WERI-Rb-1 (cell line): Measurements from ENCODE around the gene CFAP251.

ENCODE experiments used
- DNase-seq: peaks from one replicate; pipeline ENCODE4 v3.0.0-alpha.2; 2020
- H3K27ac ChIP-seq: fragments of 250-450 bp; sonication (Bioruptor Pico); 2 replicates; pipeline ENCODE4 v1.5.1; 2020; ENCODE audit warnings: mild to moderate bottlenecking, moderate library complexity
- H3K27me3 ChIP-seq: fragments of 250-450 bp; sonication (Bioruptor Pico); 2 replicates; pipeline ENCODE4 v1.5.1; 2021; ENCODE audit warnings: mild to moderate bottlenecking, low read depth, moderate library complexity; ENCODE audit not compliant: insufficient read depth, severe bottlenecking
- H3K36me3 ChIP-seq: fragments of 250-450 bp; sonication (Bioruptor Pico); 2 replicates; pipeline ENCODE4 v1.5.1; 2020; ENCODE audit warnings: mild to moderate bottlenecking, moderate library complexity
- H3K4me3 ChIP-seq: 2 replicates; pipeline ENCODE4 v1.5.1; 2011; ENCODE audit warnings: low read depth, mild to moderate bottlenecking, control low read depth, low read length
- H3K9me3 ChIP-seq: fragments of 250-450 bp; sonication (Bioruptor Pico); 2 replicates; pipeline ENCODE4 v1.5.1; 2021; ENCODE audit warnings: mild to moderate bottlenecking, moderate library complexity; ENCODE audit not compliant: severe bottlenecking
- TF ChIP-seq, protein P1 (sequence below): IDR thresholded peaks from 2 replicates; pipeline ENCODE4 v1.5.1; 2011; ENCODE audit warnings: low read depth, mild to moderate bottlenecking, control low read depth, inconsistent platforms, low read length

The CFAP251 gene

DNA sequence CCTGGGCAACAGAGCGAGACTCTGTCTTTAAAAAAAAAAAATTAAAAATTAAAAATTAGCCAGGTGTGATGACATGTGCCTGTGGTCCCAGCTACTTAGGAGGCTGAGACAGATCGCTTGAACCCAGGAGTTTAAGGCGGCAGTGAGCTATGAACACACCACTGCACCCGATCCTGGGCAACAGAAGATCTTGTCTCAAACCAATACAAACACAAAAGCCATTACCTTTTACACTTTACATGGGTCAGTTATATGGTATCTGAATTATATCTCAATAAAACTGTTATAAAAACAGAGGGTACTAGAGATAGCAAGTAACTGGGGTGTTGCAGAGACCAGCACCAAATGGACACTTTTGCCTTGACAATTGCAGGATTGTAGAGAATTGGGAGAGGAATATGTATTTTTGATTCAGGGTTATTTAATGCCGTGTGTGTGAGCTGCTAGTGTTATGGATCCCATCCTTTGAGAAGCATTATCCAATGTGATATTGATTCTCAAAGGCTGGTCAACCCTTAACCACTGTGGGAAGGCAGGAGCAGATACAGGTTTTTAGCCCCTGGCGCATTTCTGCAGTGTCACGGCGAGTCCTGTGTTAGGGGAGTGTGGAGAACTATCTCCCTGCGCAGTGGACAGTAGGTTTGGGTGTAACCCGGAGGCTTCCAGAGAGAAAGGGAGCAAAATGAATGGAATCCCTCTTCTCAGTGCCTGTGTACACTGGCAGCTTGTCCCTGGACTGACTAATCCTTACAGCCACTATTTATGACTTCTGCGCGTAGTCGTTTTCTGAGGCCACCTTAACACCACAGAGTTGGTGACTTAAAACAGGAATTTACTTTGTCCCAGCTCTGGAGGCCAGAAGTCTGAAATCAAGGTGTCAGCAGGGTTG lies 25.5 kb upstream of the CFAP251 start:
- Histone ChIP-seq H3K4me3 (no peak overlapping the region), H3K27me3 (no peaks in the 10 kb centered on the region), H3K9me3 (no peaks in the 10 kb centered on the region), H3K27ac (no peak overlapping the region), H3K36me3 (peaks cover 26% of the 10 kb centered on the region)
- TF ChIP-seq, protein P1, sequence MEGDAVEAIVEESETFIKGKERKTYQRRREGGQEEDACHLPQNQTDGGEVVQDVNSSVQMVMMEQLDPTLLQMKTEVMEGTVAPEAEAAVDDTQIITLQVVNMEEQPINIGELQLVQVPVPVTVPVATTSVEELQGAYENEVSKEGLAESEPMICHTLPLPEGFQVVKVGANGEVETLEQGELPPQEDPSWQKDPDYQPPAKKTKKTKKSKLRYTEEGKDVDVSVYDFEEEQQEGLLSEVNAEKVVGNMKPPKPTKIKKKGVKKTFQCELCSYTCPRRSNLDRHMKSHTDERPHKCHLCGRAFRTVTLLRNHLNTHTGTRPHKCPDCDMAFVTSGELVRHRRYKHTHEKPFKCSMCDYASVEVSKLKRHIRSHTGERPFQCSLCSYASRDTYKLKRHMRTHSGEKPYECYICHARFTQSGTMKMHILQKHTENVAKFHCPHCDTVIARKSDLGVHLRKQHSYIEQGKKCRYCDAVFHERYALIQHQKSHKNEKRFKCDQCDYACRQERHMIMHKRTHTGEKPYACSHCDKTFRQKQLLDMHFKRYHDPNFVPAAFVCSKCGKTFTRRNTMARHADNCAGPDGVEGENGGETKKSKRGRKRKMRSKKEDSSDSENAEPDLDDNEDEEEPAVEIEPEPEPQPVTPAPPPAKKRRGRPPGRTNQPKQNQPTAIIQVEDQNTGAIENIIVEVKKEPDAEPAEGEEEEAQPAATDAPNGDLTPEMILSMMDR, result no peak
- no peak for DNase-seq

DNA sequence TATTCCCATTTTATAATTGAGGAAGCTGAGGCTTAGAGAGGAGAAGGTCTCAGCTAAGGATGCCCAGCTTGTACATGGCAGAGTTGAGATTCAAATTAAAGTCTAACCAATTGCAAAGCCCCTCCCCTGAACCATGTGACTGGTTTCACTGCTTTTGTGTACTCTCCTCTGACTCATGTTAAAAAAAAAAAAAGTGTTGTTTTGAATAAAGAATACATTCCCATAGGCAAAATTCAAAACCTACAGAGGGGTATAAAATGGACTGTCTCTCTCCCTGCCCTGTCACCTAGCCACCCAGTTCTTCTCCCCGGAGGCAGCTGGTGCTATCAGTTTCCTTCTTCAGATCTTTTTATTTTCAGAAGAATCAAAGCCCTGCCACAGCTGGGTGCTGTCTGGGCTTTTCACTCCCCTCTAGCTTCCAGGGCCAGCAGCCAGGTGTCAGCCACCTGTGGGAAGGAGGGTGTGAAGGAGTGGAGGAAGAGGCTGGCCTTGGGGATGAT lies 24.4 kb upstream of the CFAP251 start:
- TF ChIP-seq, protein P1, result no peak
- Histone ChIP-seq H3K36me3 (peaks cover 29% of the 10 kb centered on the region), H3K27ac (no peak overlapping the region), H3K4me3 (no peak overlapping the region), H3K27me3 (no peaks in the 10 kb centered on the region), H3K9me3 (no peaks in the 10 kb centered on the region)
- DNase-seq, result no peak

DNA sequence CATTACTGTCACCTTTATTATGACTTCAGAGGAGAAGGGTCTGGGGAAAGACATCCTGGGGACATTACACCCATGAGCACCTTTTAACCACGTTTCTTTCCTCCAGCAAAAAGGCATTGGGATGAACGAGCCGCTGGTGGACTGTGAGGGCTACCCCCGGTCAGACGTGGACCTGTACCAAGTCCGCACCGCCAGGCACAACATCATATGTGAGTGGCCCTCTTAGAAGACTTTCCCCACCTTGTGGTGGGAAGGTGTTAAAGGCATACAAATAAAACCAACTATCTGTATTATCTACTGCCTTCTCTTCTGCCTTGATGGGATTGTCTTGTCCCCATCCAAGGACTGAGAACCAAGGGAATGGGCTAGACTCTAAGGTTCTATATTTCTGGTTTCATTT lies 23.8 kb upstream of the CFAP251 start:
- Histone ChIP-seq H3K9me3 (no peaks in the 10 kb centered on the region), H3K27me3 (no peaks in the 10 kb centered on the region), H3K4me3 (no peak overlapping the region), H3K27ac (no peak overlapping the region), H3K36me3 (peaks cover 35% of the 10 kb centered on the region)
- DNase-seq, result peak; percentile 55
- TF ChIP-seq, protein P1, result peak; percentile 52

DNA sequence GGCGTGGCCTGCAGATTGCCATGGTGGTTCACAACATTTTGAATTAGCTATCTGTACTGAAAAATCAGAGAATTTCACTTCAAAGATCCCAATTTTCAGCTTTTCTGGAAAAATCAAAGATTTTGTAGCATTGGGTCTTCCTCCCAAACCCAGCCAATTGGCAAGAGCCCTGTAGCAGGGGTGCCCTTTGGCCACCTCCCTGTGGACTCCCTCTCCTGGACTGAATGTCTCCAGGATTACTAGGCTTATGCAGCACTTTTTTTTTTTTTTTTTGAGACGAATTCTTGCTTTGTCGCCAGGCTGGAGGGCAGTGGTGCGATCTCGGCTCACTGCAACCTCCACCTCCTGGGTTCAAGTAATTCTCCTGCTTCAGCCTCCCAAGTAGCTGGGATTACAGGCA lies 20.1 kb upstream of the CFAP251 start:
- Histone ChIP-seq H3K27me3 (no peaks in the 10 kb centered on the region), H3K9me3 (no peaks in the 10 kb centered on the region), H3K4me3 (no peak overlapping the region), H3K36me3 (peaks cover 54% of the 10 kb centered on the region), H3K27ac (no peak overlapping the region)
- no peak for DNase-seq
- TF ChIP-seq, protein P1, result no peak

DNA sequence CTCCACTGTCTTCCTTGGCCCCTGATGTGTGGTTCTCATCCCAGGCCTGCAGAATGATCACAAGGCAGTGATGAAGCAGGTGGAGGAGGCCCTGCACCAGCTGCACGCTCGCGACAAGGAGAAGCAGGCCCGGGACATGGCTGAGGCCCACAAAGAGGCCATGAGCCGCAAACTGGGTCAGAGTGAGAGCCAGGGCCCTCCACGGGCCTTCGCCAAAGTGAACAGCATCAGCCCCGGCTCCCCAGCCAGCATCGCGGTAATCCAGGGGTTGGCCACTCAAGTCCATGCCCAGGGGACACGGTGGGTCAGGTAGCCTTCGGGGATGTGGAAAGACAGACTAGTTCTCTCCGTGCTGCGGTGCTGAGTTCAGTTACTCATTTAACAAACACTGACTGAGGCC lies 18.8 kb upstream of the CFAP251 start:
- Histone ChIP-seq H3K9me3 (no peaks in the 10 kb centered on the region), H3K27me3 (no peaks in the 10 kb centered on the region), H3K27ac (no peak overlapping the region), H3K36me3 (peaks cover 57% of the 10 kb centered on the region), H3K4me3 (no peak overlapping the region)
- no peak for DNase-seq
- TF ChIP-seq, protein P1, result no peak
